Endodermal cell (in vitro differentiated cells): ENCODE results near the gene CD84. TPM values are rescaled to one million over a fixed set of nuclear protein-coding genes. Genes with fewer than 3 reads are reported as not detected.

Experiments used
- DNase-seq: peaks from one replicate; pipeline ENCODE4 v3.0.0-alpha.2; 2017
- H3K27ac ChIP-seq: 2 replicates; pipeline ENCODE4 v1.5.1; 2013; ENCODE audit warnings: mild to moderate bottlenecking, low read depth, low read length, moderate library complexity
- H3K27me3 ChIP-seq: 2 replicates; pipeline ENCODE4 v1.6.1; 2013; ENCODE audit warnings: mild to moderate bottlenecking, low read length, moderate library complexity; ENCODE audit not compliant: insufficient read depth, control insufficient read depth, poor library complexity, severe bottlenecking
- H3K36me3 ChIP-seq: 2 replicates; pipeline ENCODE4 v1.7.0; 2013; ENCODE audit warnings: mild to moderate bottlenecking, low read length, moderate library complexity; ENCODE audit not compliant: control insufficient read depth, insufficient read depth
- H3K4me1 ChIP-seq: one replicate; pipeline ENCODE4 v1.7.0; 2013; ENCODE audit warnings: low read length; ENCODE audit not compliant: control insufficient read depth, insufficient read depth
- H3K4me3 ChIP-seq: 2 replicates; pipeline ENCODE4 v1.5.1; 2013; ENCODE audit warnings: mild to moderate bottlenecking, low read length, moderate library complexity
- H3K9ac ChIP-seq: 2 replicates; pipeline ENCODE4 v1.6.1; 2013; ENCODE audit warnings: mild to moderate bottlenecking, low read length, moderate library complexity; ENCODE audit not compliant: poor library complexity, severe bottlenecking; ENCODE audit errors: extremely low read depth
- H3K9me3 ChIP-seq: 2 replicates; pipeline ENCODE4 v1.6.1; 2013; ENCODE audit warnings: mild to moderate bottlenecking, low read length, moderate library complexity; ENCODE audit not compliant: control insufficient read depth
- H3K27ac Mint-ChIP-seq: 2 replicates; pipeline ENCODE4 v1.8.0; 2020; ENCODE audit warnings: mixed read lengths
- H3K27me3 Mint-ChIP-seq: 2 replicates; pipeline ENCODE4 v1.8.0; 2021; ENCODE audit warnings: mild to moderate bottlenecking, mixed read lengths; ENCODE audit not compliant: insufficient read depth
- H3K36me3 Mint-ChIP-seq: 2 replicates; pipeline ENCODE4 v1.8.0; 2020; ENCODE audit warnings: low read depth, mixed read lengths
- H3K4me1 Mint-ChIP-seq: 2 replicates; pipeline ENCODE4 v1.8.0; 2020; ENCODE audit warnings: mixed read lengths
- H3K4me3 Mint-ChIP-seq: 2 replicates; pipeline ENCODE4 v1.8.0; 2020; ENCODE audit warnings: mild to moderate bottlenecking, moderate library complexity, mixed read lengths
- H3K9me3 Mint-ChIP-seq: 2 replicates; pipeline ENCODE4 v1.8.0; 2020; ENCODE audit warnings: mild to moderate bottlenecking, mixed read lengths
- CTCF ChIP-seq: fragments of 200-600 bp; sonication (generic); conservative IDR thresholded peaks from 2 replicates; pipeline ENCODE4 v1.5.0; 2021; ENCODE audit warnings: antibody characterized with exemption, mild to moderate bottlenecking
- WGBS, 2 experiments: methylation state at CpG; one replicate each; pipeline versions ENCODE4 v1.1.5 to v1.1.7; 2013; ENCODE audit warnings: missing lambda C conversion rate in 2 of 2, mixed read lengths in 1 of 2; ENCODE audit not compliant: insufficient coverage in 1 of 2, insufficient read length in 1 of 2; 5-methylcytosine and 5-hydroxymethylcytosine counted together
- total RNA-seq, 2 donors: library from RNA; stranded (reverse); fragmentation: NEBNext Ultra II Directional in 1 of 2; extraction: Animal tissue kit (Norgen Biotek cat#: 25700) in 1 of 2; gene quantifications; 2 replicates in 1 of 2; 3 replicates in 1 of 2; pipeline ENCODE4 v1.2.1, GENCODE V29; 2021

The CD84 gene
- total RNA-seq, 2 donors from 2014 or later, result not detected

GRCh38 chr1:160544647-160545046 lies 34.6 kb downstream of the CD84 start:
- Mint-ChIP-seq H3K4me1 (peaks cover 23% of the 10 kb centered on the region), H3K27me3 (no peaks in the 10 kb centered on the region), H3K4me3 (no peak overlapping the region), H3K27ac (no peak overlapping the region), H3K9me3 (no peaks in the 10 kb centered on the region), H3K36me3 (no peaks in the 10 kb centered on the region)
- Histone ChIP-seq H3K27ac (no peak overlapping the region), H3K4me1 (no peaks in the 10 kb centered on the region), H3K9me3 (no peaks in the 10 kb centered on the region), H3K4me3 (no peak overlapping the region), H3K36me3 (no peaks in the 10 kb centered on the region), H3K27me3 (no peaks in the 10 kb centered on the region), H3K9ac (no peak overlapping the region)
- TF ChIP-seq CTCF, result peak; percentile 74
- WGBS, 2 experiments, result 100% methylated on average over 1 of the region's 1 CpG; no CpG with 5 or more reads in 1 of the 2 experiments
- DNase-seq, result no peak

- H3K27me3 Mint-ChIP-seq, result no peaks in the 10 kb centered on the region
Observed at GRCh38 chr1:160542303-160542945, 36.9 kb downstream of the CD84 start.

GRCh38 chr1:160541622-160542302 lies 37.5 kb downstream of the CD84 start:
- no peaks in the 10 kb centered on the region for H3K36me3 ChIP-seq
- 76 to 81% methylated on average over 1 of the region's 1 CpG for WGBS, 2 experiments
- no peak for DNase-seq

More at GRCh38 chr1:160542303-160542945, 36.9 kb downstream of the CD84 start:
- Mint-ChIP-seq H3K36me3 (no peaks in the 10 kb centered on the region), H3K4me3 (no peak overlapping the region), H3K27ac (no peak overlapping the region), H3K9me3 (peaks cover 3% of the 10 kb centered on the region), H3K4me1 (peaks cover 25% of the 10 kb centered on the region)
- Histone ChIP-seq H3K27ac (no peak overlapping the region), H3K36me3 (no peaks in the 10 kb centered on the region), H3K4me3 (no peak overlapping the region), H3K27me3 (no peaks in the 10 kb centered on the region), H3K4me1 (peaks cover 4% of the 10 kb centered on the region), H3K9me3 (no peaks in the 10 kb centered on the region), H3K9ac (no peak overlapping the region)
- WGBS, 2 experiments, result 0 to 1% methylated on average over 1 to 2 of the region's 2 CpGs
- TF ChIP-seq CTCF, result no peak
- no peak for DNase-seq

More at GRCh38 chr1:160541622-160542302, 37.5 kb downstream of the CD84 start:
- Histone ChIP-seq H3K27ac (no peak overlapping the region), H3K27me3 (no peaks in the 10 kb centered on the region), H3K4me3 (no peak overlapping the region), H3K4me1 (peaks cover 4% of the 10 kb centered on the region), H3K9ac (no peak overlapping the region), H3K9me3 (peaks cover 2% of the 10 kb centered on the region)
- Mint-ChIP-seq H3K4me3 (no peak overlapping the region), H3K9me3 (peaks cover 5% of the 10 kb centered on the region), H3K27me3 (peaks cover 2% of the 10 kb centered on the region), H3K27ac (no peak overlapping the region), H3K4me1 (peaks cover 25% of the 10 kb centered on the region), H3K36me3 (no peaks in the 10 kb centered on the region)
- TF ChIP-seq CTCF, result no peak
